Fibroblast of lung (primary cell): ENCODE results near the gene ANO4. TPM values are rescaled to one million over a fixed set of nuclear protein-coding genes. Genes with fewer than 3 reads are reported as not detected.

ENCODE experiments used
- DNase-seq, 2 donors: peaks; one replicate each; pipeline versions ENCODE4 v3.0.0 to v3.0.0-alpha.2; 2010; ENCODE audit warnings: low read depth in 2 of 2
- H2AFZ ChIP-seq: 2 replicates; pipeline ENCODE4 v1.5.1; 2012; ENCODE audit warnings: low read length, control low read depth, inconsistent platforms
- H3K27ac ChIP-seq: 2 replicates; pipeline ENCODE4 v1.5.1; 2011; ENCODE audit warnings: low read length, control low read depth; ENCODE audit not compliant: insufficient read depth
- H3K27me3 ChIP-seq: 2 replicates; pipeline ENCODE4 v1.5.1; 2011; ENCODE audit warnings: mild to moderate bottlenecking, low read length; ENCODE audit not compliant: control insufficient read depth, insufficient read depth
- H3K36me3 ChIP-seq: 2 replicates; pipeline ENCODE4 v1.5.1; 2011; ENCODE audit warnings: low read length; ENCODE audit not compliant: control insufficient read depth, insufficient read depth
- H3K4me1 ChIP-seq: 2 replicates; pipeline ENCODE4 v1.5.1; 2011; ENCODE audit warnings: low read length; ENCODE audit not compliant: control insufficient read depth, insufficient read depth; ENCODE audit errors: extremely low read depth
- H3K4me2 ChIP-seq: 2 replicates; pipeline ENCODE4 v1.5.1; 2011; ENCODE audit warnings: low read length, control low read depth; ENCODE audit not compliant: insufficient read depth; ENCODE audit errors: extremely low read depth
- H3K4me3 ChIP-seq, 4 experiments: fragments of 200-600 bp in 1 of 4; sonication (generic) in 1 of 4; replicated peaks in 1 of 4; 2 replicates each; pipeline ENCODE4 v1.5.1; 2011 to 2016; ENCODE audit warnings: low read length in 4 of 4, low read depth in 3 of 4, mild to moderate bottlenecking in 3 of 4, control low read depth in 2 of 4, inconsistent platforms in 1 of 4, mixed read lengths in 1 of 4; ENCODE audit not compliant: insufficient read depth in 1 of 4; ENCODE audit errors: control extremely low read depth in 1 of 4
- H3K79me2 ChIP-seq: 2 replicates; pipeline ENCODE4 v1.5.1; 2012; ENCODE audit warnings: mild to moderate bottlenecking, low read length, inconsistent platforms; ENCODE audit not compliant: control insufficient read depth, insufficient read depth
- H3K9ac ChIP-seq: 2 replicates; pipeline ENCODE4 v1.5.1; 2011; ENCODE audit warnings: mild to moderate bottlenecking, low read length, control low read depth; ENCODE audit not compliant: insufficient read depth
- H3K9me3 ChIP-seq: 2 replicates; pipeline ENCODE4 v1.5.1; 2012; ENCODE audit warnings: low read depth, low read length; ENCODE audit not compliant: control insufficient read depth, insufficient read depth
- H4K20me1 ChIP-seq: 2 replicates; pipeline ENCODE4 v1.5.1; 2011; ENCODE audit warnings: low read length; ENCODE audit not compliant: control insufficient read depth, insufficient read depth; ENCODE audit errors: extremely low read depth
- EZH2 ChIP-seq: IDR thresholded peaks from 2 replicates; pipeline ENCODE4 v1.5.1; 2012; ENCODE audit warnings: low read length, control low read depth, mild to moderate bottlenecking; ENCODE audit errors: missing control alignments
- polyA plus RNA-seq, 2 donors: library from polyadenylated mRNA; depleted of rRNA in 1 of 2; stranded (reverse) in 1 of 2; unstranded in 1 of 2; fragments of >200 nt; gene quantifications; 2 replicates each; pipeline ENCODE4 v1.2.1, GENCODE V29; 2011 to 2012; ENCODE audit warnings: missing spikeins in 1 of 2
- total RNA-seq: library from RNA; depleted of rRNA; stranded (reverse); fragments of >200 nt; gene quantifications from 2 replicates; pipeline ENCODE4 v1.2.1, GENCODE V29; 2014
- TF ChIP-seq, protein P1 (sequence below), 2 donors: IDR thresholded peaks in 1 of 2; conservative IDR thresholded peaks in 1 of 2; 1 replicate in 1 of 2; 2 replicates in 1 of 2; pipeline ENCODE4 v1.5.1; 2011 to 2012; ENCODE audit warnings: low read length in 2 of 2, control low read depth in 1 of 2, inconsistent platforms in 1 of 2, low read depth in 1 of 2, mild to moderate bottlenecking in 1 of 2

The ANO4 gene
- total and polyA plus RNA-seq, 2 donors (not counting 1 experiment from before 2014, with no cell fraction given) = 11.7 to 42.3 TPM

DNA sequence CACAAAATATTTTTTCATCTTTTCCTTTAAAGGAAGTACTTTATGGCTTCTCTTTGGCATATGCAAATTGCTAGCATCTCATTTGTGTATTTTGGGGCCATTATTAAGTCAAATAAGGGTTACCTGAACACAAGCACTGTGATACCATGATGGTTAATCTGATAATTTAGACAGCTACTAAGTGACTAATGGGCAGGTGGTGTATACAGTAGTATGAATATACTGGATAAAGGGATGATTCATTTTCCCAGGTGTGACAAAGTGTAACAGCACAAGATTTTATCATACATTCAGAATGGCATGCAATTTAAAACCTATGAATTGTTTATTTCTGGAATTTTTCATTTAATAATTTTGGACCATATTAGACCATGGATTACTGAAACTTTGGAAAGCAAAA lies 27.2 kb upstream of the ANO4 start:
- no peak overlapping the region for H3K4me2 ChIP-seq
- no peak for DNase-seq

DNA sequence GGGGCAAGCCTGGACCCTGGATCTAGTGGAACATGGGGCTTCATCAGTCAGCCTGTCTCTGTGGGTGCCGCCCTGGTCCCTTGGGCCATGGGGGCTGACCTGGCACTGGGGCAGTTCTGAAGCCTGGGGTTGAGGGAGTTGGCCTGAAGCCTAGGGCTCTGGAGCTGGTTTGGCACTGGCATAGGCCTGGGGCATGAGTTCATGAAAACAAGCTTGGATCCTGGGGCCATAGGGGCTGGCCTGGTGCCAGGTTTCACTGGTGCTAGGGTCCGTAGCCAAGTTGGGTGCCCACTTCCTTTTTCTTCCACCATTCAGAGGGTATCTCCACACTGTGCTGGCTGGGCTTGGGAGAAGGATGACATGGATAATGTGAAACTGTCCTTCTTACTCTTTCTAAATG lies 26.6 kb upstream of the ANO4 start:
- DNase-seq = no peak
- no peaks in the 10 kb centered on the region for H3K36me3 ChIP-seq
- H4K20me1 ChIP-seq = no peaks in the 10 kb centered on the region
- no peaks in the 10 kb centered on the region for H3K9me3 ChIP-seq
- no peaks in the 10 kb centered on the region for H3K4me1 ChIP-seq
- no peak overlapping the region for H2AFZ ChIP-seq
- no peaks in the 10 kb centered on the region for H3K79me2 ChIP-seq
- no peaks in the 10 kb centered on the region for H3K27me3 ChIP-seq
- H3K27ac ChIP-seq = no peak overlapping the region
- no peak overlapping the region for H3K9ac ChIP-seq
- no peak overlapping the region for H3K4me3 ChIP-seq
- no peak for TF ChIP-seq EZH2
- TF ChIP-seq, protein P1, sequence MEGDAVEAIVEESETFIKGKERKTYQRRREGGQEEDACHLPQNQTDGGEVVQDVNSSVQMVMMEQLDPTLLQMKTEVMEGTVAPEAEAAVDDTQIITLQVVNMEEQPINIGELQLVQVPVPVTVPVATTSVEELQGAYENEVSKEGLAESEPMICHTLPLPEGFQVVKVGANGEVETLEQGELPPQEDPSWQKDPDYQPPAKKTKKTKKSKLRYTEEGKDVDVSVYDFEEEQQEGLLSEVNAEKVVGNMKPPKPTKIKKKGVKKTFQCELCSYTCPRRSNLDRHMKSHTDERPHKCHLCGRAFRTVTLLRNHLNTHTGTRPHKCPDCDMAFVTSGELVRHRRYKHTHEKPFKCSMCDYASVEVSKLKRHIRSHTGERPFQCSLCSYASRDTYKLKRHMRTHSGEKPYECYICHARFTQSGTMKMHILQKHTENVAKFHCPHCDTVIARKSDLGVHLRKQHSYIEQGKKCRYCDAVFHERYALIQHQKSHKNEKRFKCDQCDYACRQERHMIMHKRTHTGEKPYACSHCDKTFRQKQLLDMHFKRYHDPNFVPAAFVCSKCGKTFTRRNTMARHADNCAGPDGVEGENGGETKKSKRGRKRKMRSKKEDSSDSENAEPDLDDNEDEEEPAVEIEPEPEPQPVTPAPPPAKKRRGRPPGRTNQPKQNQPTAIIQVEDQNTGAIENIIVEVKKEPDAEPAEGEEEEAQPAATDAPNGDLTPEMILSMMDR (conservative IDR thresholded peaks at IDR 0.05 in 1 of 2, IDR thresholded peaks at IDR 0.05 in 1 of 2; ENCODE audit: low read depth in 1 of 2, low read length in 2 of 2) = no peak
- H3K4me2 ChIP-seq = no peak overlapping the region

More for the DNA sequence above, 27.2 kb upstream of the ANO4 start:
- no peak for TF ChIP-seq EZH2
- TF ChIP-seq, protein P1 (conservative IDR thresholded peaks at IDR 0.05 in 1 of 2, IDR thresholded peaks at IDR 0.05 in 1 of 2; ENCODE audit: low read depth in 1 of 2, low read length in 2 of 2) = no peak
- no peaks in the 10 kb centered on the region for H3K4me1 ChIP-seq
- H3K4me3 ChIP-seq = no peak overlapping the region
- no peaks in the 10 kb centered on the region for H3K79me2 ChIP-seq
- no peaks in the 10 kb centered on the region for H4K20me1 ChIP-seq
- no peaks in the 10 kb centered on the region for H3K36me3 ChIP-seq
- no peak overlapping the region for H3K9ac ChIP-seq
- H3K9me3 ChIP-seq = no peaks in the 10 kb centered on the region
- no peak overlapping the region for H2AFZ ChIP-seq
- no peak overlapping the region for H3K27ac ChIP-seq
- H3K27me3 ChIP-seq = no peaks in the 10 kb centered on the region

DNA sequence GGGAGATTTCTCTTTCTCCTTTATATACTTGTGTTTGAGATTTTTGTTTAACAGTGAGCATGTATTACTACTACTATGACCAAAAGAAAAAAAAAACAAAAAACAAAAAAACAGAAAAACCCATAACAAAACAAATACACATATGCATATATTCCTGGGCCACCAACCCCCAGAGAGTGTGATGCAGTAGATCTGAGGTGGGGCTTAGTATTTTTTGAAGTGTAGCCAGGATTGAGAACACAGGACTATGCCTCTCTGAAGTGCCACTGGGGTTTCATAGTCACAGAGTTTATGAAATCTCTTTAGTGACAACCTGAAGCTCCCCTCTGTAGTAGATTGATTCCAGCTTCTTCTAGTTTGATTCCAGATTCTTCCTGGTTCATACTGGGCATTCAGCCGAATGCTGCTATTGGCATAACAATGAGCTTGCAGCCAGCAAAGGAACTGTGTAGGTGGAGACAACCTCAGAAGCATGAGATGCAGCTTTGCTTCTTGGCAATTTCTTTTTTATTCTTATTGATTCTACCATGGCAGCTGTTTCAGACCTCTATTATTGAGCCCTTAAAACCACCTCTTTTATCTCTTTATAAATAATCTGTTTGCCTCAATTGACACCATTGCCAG lies 15.5 kb upstream of the ANO4 start:
- H3K79me2 ChIP-seq = no peaks in the 10 kb centered on the region
- no peak overlapping the region for H3K4me3 ChIP-seq
- H3K27ac ChIP-seq = no peak overlapping the region
- no peaks in the 10 kb centered on the region for H3K4me1 ChIP-seq
- no peaks in the 10 kb centered on the region for H4K20me1 ChIP-seq
- no peak overlapping the region for H3K9ac ChIP-seq
- DNase-seq = no peak
- H3K4me2 ChIP-seq = no peak overlapping the region
- H3K27me3 ChIP-seq = no peaks in the 10 kb centered on the region
- H3K36me3 ChIP-seq = no peaks in the 10 kb centered on the region
- no peak overlapping the region for H2AFZ ChIP-seq
- TF ChIP-seq, protein P1 (conservative IDR thresholded peaks at IDR 0.05 in 1 of 2, IDR thresholded peaks at IDR 0.05 in 1 of 2; ENCODE audit: low read depth in 1 of 2, low read length in 2 of 2) = no peak
- TF ChIP-seq EZH2 = no peak
- no peaks in the 10 kb centered on the region for H3K9me3 ChIP-seq
